ENCODE results near the gene RALGAPB. TPM values are rescaled to one million over a fixed set of nuclear protein-coding genes. Genes with fewer than 3 reads are reported as not detected.

Gene RALGAPB
- total RNA-seq, 2 experiments from 2014 or later = 19.0 to 42.9 TPM

GRCh38 chr20:38550274-38550673, 77.6 kb downstream of the RALGAPB start:
- CTCF ChIA-PET (ENCODE audit: unreplicated experiment) = no interaction called here
- DNase-seq (ENCODE audit: low spot score) = peak; percentile 41
- H3K4me2 ChIP-seq (ENCODE audit: low read length) = no peak overlapping the region
- intact Hi-C loops (cut with micrococcal nuclease; ENCODE audit: unreplicated experiment) = no loop called here
- H2AFZ ChIP-seq (ENCODE audit: low read length) = no peak overlapping the region
- H3K4me3 ChIP-seq (ENCODE audit: low read depth, low read length, poor library complexity, severe bottlenecking) = no peak overlapping the region
- H3K9me2 ChIP-seq (ENCODE audit: insufficient read depth, low read length) = no peaks in the 10 kb centered on the region
- H4K20me1 ChIP-seq (ENCODE audit: insufficient read depth, low read length) = no peaks in the 10 kb centered on the region
- H3K9me3 ChIP-seq (ENCODE audit: low read length) = no peaks in the 10 kb centered on the region
- no peaks in the 10 kb centered on the region for H3K4me1 ChIP-seq (ENCODE audit: insufficient read depth, low read length, poor library complexity, severe bottlenecking)
- POLR2A ChIA-PET = no interaction called here
- no peak overlapping the region for H3K27ac ChIP-seq (ENCODE audit: low read depth, low read length, poor library complexity, severe bottlenecking)
- TF ChIP-seq CTCF (conservative IDR thresholded peaks at IDR 0.05; ENCODE audit: low read length) = peak; percentile 69
- no peak for TF ChIP-seq EZH2phosphoT487 (IDR thresholded peaks at IDR 0.05; ENCODE audit: borderline replicate concordance, low read depth, low read length)
- BruUV-seq (replicated peaks) = no TSS peak
- H3K79me2 ChIP-seq (ENCODE audit: insufficient read depth, low read depth, low read length) = no peaks in the 10 kb centered on the region
- peaks cover 92% of the 10 kb centered on the region for H3K36me3 ChIP-seq (ENCODE audit: insufficient read depth, low read length)

DNA sequence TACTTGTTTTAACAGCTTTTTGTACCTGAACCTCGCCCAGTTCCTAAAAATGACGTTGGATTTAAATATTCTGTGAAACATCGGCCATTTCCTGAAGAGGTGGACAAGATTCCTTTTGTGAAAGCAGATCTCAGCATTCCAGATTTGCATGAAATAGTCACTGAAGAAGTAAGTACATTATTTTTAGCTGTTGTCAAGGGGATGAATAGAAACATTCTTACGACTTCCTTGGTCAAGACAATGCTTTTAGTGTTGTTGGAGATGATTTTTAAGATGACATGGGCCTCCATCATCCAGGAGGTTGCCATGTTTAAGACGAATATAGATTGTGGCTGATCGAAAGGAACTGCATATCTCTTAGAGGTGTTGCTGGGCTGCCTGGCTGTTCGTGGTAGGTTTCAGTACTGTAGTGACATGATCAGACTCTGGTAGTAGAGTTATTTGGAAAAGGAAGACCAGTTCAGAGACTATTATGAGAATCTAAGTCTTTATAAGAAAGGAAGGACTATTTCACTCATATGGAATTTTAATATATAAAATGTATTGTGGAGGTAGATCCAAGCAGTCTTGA, 78.5 kb downstream of the RALGAPB start:
- no peaks in the 10 kb centered on the region for H3K4me1 ChIP-seq (ENCODE audit: insufficient read depth, low read length, poor library complexity, severe bottlenecking)
- no peaks in the 10 kb centered on the region for H3K79me2 ChIP-seq (ENCODE audit: insufficient read depth, low read depth, low read length)
- no peaks in the 10 kb centered on the region for H3K9me3 ChIP-seq (ENCODE audit: low read length)
- H3K9me2 ChIP-seq (ENCODE audit: insufficient read depth, low read length) = no peaks in the 10 kb centered on the region
- H3K4me3 ChIP-seq (ENCODE audit: low read depth, low read length, poor library complexity, severe bottlenecking) = no peak overlapping the region
- intact Hi-C loops (cut with micrococcal nuclease; ENCODE audit: unreplicated experiment) = no loop called here
- H3K36me3 ChIP-seq (ENCODE audit: insufficient read depth, low read length) = peaks cover 92% of the 10 kb centered on the region
- no peak overlapping the region for H3K4me2 ChIP-seq (ENCODE audit: low read length)
- H3K27ac ChIP-seq (ENCODE audit: low read depth, low read length, poor library complexity, severe bottlenecking) = no peak overlapping the region
- no TSS peak for BruUV-seq (replicated peaks)
- CTCF ChIA-PET (ENCODE audit: unreplicated experiment) = no interaction called here
- no peak for DNase-seq (ENCODE audit: low spot score)
- TF ChIP-seq CTCF (conservative IDR thresholded peaks at IDR 0.05; ENCODE audit: low read length) (no peak), EZH2phosphoT487 (IDR thresholded peaks at IDR 0.05; ENCODE audit: borderline replicate concordance, low read depth, low read length) (no peak)
- no peaks in the 10 kb centered on the region for H4K20me1 ChIP-seq (ENCODE audit: insufficient read depth, low read length)
- POLR2A ChIA-PET = no interaction called here
- no peak overlapping the region for H2AFZ ChIP-seq (ENCODE audit: low read length)

- peaks cover 95% of the 10 kb centered on the region for H3K36me3 ChIP-seq (ENCODE audit: insufficient read depth, low read length)
- no peaks in the 10 kb centered on the region for H3K9me3 ChIP-seq (ENCODE audit: low read length)
- no peak overlapping the region for H3K4me2 ChIP-seq (ENCODE audit: low read length)
- no peak for DNase-seq (ENCODE audit: low spot score)
- H3K4me1 ChIP-seq (ENCODE audit: insufficient read depth, low read length, poor library complexity, severe bottlenecking) = no peaks in the 10 kb centered on the region
- H4K20me1 ChIP-seq (ENCODE audit: insufficient read depth, low read length) = no peaks in the 10 kb centered on the region
- TF ChIP-seq EZH2phosphoT487 (IDR thresholded peaks at IDR 0.05; ENCODE audit: borderline replicate concordance, low read depth, low read length) (no peak), CTCF (conservative IDR thresholded peaks at IDR 0.05; ENCODE audit: low read length) (no peak)
- ChIA-PET CTCF (ENCODE audit: unreplicated experiment) (no interaction called here), POLR2A (no interaction called here)
- no peaks in the 10 kb centered on the region for H3K9me2 ChIP-seq (ENCODE audit: insufficient read depth, low read length)
- intact Hi-C loops (cut with micrococcal nuclease; ENCODE audit: unreplicated experiment) = no loop called here
- no TSS peak for BruUV-seq (replicated peaks)
- no peak overlapping the region for H3K27ac ChIP-seq (ENCODE audit: low read depth, low read length, poor library complexity, severe bottlenecking)
- no peak overlapping the region for H3K4me3 ChIP-seq (ENCODE audit: low read depth, low read length, poor library complexity, severe bottlenecking)
- no peaks in the 10 kb centered on the region for H3K79me2 ChIP-seq (ENCODE audit: insufficient read depth, low read depth, low read length)
- no peak overlapping the region for H2AFZ ChIP-seq (ENCODE audit: low read length)
These were observed 82.3 kb downstream of the RALGAPB start for GRCh38 chr20:38554986-38555385.
